ENCODE results near the gene HIC1. TPM values are rescaled to one million over a fixed set of nuclear protein-coding genes. Genes with fewer than 3 reads are reported as not detected.
A peak's percentile ranks its signal among the peaks of the same experiment; 100 is the strongest.

The HIC1 gene
- total and polyA plus RNA-seq, 9 of the 15 experiments (the other 6 are each of a cell fraction or from before 2014, with no cell fraction given), result 0.01 to 2.5 (median 0.18) TPM

DNA sequence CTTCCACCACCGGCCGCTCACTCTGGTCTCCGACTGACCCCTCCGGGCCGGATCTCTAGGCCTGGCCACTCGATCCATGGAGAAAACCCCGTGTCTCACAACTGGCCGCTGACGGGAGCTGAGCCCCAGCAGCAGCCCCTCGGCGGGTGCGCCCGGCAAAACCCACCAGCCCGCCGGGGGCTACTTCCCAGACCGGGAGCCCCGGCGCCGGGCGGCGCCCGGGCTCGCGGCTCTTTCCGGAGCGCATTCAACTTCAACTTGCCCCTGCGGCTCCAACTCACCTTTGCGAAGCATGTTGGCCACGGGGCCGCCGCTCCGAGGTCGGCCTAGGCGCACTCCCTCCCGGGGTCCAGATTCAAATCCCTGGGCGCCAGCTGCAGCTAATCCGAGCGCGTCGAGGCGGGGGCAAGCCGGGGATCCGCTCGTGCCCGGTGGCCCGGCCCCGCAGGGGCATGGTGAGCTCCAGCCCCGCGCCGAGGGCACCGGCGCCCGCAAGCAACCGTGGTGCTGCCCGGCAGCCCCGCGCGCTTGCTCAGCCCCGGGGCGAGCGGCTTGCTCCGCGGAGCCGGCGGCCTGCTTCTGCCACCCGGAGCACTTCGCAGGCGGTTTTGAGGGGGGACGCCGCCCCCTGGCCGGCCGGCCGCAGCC is 30.2 kb upstream of the HIC1 start (continued):
- TF ChIP-seq PTRF (tag; IDR thresholded peaks at IDR 0.05) (no peak), POLR3A (IDR thresholded peaks at IDR 0.05; ENCODE audit: borderline replicate concordance, extremely low read depth, insufficient read depth, insufficient read length) (no peak), KDM2B (CRISPR knock-in tag; IDR thresholded peaks at IDR 0.05) (no peak), JUNB (CRISPR knock-in tag; conservative IDR thresholded peaks at IDR 0.05) (no peak), HEY1 (CRISPR knock-in tag; IDR thresholded peaks at IDR 0.05; ENCODE audit: borderline replicate concordance) (no peak), HSF4 (CRISPR knock-in tag; IDR thresholded peaks at IDR 0.05; ENCODE audit: borderline replicate concordance) (no peak), NCOA4 (IDR thresholded peaks at IDR 0.05; ENCODE audit: partially characterized antibody) (no peak)
- TF ChIP-seq, protein P1, sequence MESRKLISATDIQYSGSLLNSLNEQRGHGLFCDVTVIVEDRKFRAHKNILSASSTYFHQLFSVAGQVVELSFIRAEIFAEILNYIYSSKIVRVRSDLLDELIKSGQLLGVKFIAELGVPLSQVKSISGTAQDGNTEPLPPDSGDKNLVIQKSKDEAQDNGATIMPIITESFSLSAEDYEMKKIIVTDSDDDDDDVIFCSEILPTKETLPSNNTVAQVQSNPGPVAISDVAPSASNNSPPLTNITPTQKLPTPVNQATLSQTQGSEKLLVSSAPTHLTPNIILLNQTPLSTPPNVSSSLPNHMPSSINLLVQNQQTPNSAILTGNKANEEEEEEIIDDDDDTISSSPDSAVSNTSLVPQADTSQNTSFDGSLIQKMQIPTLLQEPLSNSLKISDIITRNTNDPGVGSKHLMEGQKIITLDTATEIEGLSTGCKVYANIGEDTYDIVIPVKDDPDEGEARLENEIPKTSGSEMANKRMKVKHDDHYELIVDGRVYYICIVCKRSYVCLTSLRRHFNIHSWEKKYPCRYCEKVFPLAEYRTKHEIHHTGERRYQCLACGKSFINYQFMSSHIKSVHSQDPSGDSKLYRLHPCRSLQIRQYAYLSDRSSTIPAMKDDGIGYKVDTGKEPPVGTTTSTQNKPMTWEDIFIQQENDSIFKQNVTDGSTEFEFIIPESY (CRISPR knock-in tag; IDR thresholded peaks at IDR 0.05), result no peak

DNA sequence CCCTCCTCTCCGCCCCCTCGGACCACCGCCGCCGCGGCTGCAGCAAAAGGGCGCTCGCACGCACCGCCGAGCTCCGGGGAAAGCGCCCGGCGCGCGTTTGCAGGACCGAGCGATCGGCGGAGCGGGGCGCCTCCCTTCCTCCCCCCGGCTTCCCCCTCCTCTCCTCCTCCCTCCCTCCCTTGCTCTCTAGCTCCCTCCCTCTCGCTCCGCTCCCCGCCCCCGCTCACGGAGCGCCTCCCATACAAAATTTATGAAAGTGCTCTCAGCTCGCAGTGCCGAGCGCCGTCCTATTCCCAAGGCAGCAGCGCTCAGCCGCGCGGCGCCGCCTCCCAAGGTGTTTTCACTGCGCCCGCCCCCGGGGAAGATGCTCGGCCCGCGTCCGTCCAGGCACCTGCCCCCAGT is 29.7 kb upstream of the HIC1 start, which contains the start of gene RTN4RL1:
Gene RTN4RL1 (minus strand): TSS at position 115 of the 402 bp plus-strand sequence. CDS start 469 bp downstream, outside the sequence.
- Histone ChIP-seq H3K4me3 (peak within 1 kb of the TSS; percentile 38), H3K27ac (ENCODE audit: extremely low read depth, low read depth, low read length) (no peak within 1 kb of the TSS), H3K9me1 (ENCODE audit: control insufficient read depth, insufficient read depth, low read length) (no peaks in the 10 kb centered on the region), H4K20me1 (replicated peaks; ENCODE audit: control insufficient read depth, insufficient read depth, low read length) (no peaks in the 10 kb centered on the region; the same call in 1 of the 2 replicates), H3K4me1 (replicated peaks in 1 of 2; ENCODE audit: control insufficient read depth in 2 of 2, insufficient read depth in 2 of 2, low read length in 2 of 2) (peaks cover 6 to 44% of the 10 kb centered on the region in 2 experiments; a peak in 3 of 5 replicates), H3K36me3 (ENCODE audit: control insufficient read depth, insufficient read depth, low read length) (no peaks in the 10 kb centered on the region), H3K9ac (ENCODE audit: insufficient read depth in 1 of 2, low read depth in 2 of 2, low read length in 2 of 2) (peak within 1 kb of the TSS in 1 of 2 experiments; percentile 71; a peak in 1 of 4 replicates), H3K9me3 (replicated peaks; ENCODE audit: control insufficient read depth, insufficient read depth, low read depth, low read length) (no peaks in the 10 kb centered on the region), H3K27me3 (ENCODE audit: control insufficient read depth in 2 of 2, insufficient read depth in 2 of 2, low read length in 2 of 2) (peaks cover 0 to 34% of the 10 kb centered on the region in 2 experiments; a peak in 3 of 5 replicates), H3K4me2 (ENCODE audit: insufficient read depth, low read length) (peak within 1 kb of the TSS; percentile 62), H2AFZ (ENCODE audit: low read depth, low read length) (peak within 1 kb of the TSS; percentile 70), H3K79me2 (ENCODE audit: control insufficient read depth, insufficient read depth, low read length) (peaks cover 3% of the 10 kb centered on the region; the same call in 2 of the 3 replicates)
- FAIRE-seq, result no peak
- no TSS peak for BruUV-seq (replicated peaks)
- intact Hi-C loops (cut with micrococcal nuclease) (no loop called here), in situ Hi-C loops (cut with MboI) (no loop called here)
- WGBS (ENCODE audit: insufficient coverage, low coverage, missing lambda C conversion rate), result 10% methylated on average over 10 of the region's 47 CpGs
- ChIA-PET CTCF (ENCODE audit: low intra/inter-chr PET ratio) (no interaction called here), POLR2A (interaction anchor here (0.8 kb wide), 1 partner anchor 14 kb away, joined by 4 read pairs; no protein-coding TSS in a partner anchor)
- peak; percentile 82 to 87 (median 86) for DNase-seq (ENCODE audit: extremely low read depth in 1 of 4, low spot score in 3 of 4)
- peak; percentile 77 for ATAC-seq
- TF ChIP-seq, protein P2, sequence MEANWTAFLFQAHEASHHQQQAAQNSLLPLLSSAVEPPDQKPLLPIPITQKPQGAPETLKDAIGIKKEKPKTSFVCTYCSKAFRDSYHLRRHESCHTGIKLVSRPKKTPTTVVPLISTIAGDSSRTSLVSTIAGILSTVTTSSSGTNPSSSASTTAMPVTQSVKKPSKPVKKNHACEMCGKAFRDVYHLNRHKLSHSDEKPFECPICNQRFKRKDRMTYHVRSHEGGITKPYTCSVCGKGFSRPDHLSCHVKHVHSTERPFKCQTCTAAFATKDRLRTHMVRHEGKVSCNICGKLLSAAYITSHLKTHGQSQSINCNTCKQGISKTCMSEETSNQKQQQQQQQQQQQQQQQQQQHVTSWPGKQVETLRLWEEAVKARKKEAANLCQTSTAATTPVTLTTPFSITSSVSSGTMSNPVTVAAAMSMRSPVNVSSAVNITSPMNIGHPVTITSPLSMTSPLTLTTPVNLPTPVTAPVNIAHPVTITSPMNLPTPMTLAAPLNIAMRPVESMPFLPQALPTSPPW (CRISPR knock-in tag; IDR thresholded peaks at IDR 0.05), result peak; percentile 78
- TF ChIP-seq ZNF263 (CRISPR knock-in tag; IDR thresholded peaks at IDR 0.05; ENCODE audit: borderline replicate concordance), result peak; percentile 63; the same call in 1 of the 2 replicates
- peak; percentile 43 to 70; a peak in 1 of 4 replicates for TF ChIP-seq MAZ (CRISPR knock-in tag; conservative IDR thresholded peaks at IDR 0.05 in 1 of 2, IDR thresholded peaks at IDR 0.05 in 1 of 2)

Data from K562 (cell line).